GM23338 (cell line): ENCODE data around the gene COQ6.

ENCODE experiments used
- EZH2 ChIP-seq: fragments of 200-600 bp; sonication (generic); IDR thresholded peaks from one replicate; pipeline ENCODE4 v1.8.0; 2017; ENCODE audit warnings: antibody characterized with exemption, mild to moderate bottlenecking, low read depth; ENCODE audit not compliant: unreplicated experiment
- JUNB ChIP-seq: IDR thresholded peaks from one replicate; pipeline ENCODE4 v1.6.1; 2016; ENCODE audit warnings: antibody characterized with exemption; ENCODE audit not compliant: unreplicated experiment
- POLR2AphosphoS5 ChIP-seq: IDR thresholded peaks from 2 replicates; pipeline ENCODE4 v1.6.1; 2016; ENCODE audit warnings: antibody characterized with exemption, low read depth
- TF ChIP-seq, protein P1 (sequence below), 2 experiments: fragments of 200-600 bp in 1 of 2; sonication (generic) in 1 of 2; conservative IDR thresholded peaks; 2 replicates each; pipeline versions ENCODE4 v1.5.1 to v1.6.1; 2016 to 2017; ENCODE audit warnings: antibody characterized with exemption in 2 of 2, low read depth in 2 of 2, mild to moderate bottlenecking in 2 of 2, moderate library complexity in 1 of 2
- TF ChIP-seq, protein P2 (sequence below): IDR thresholded peaks from 2 replicates; pipeline ENCODE4 v1.6.1; 2016; ENCODE audit warnings: antibody characterized with exemption
- TF ChIP-seq, protein P3 (sequence below): IDR thresholded peaks from one replicate; pipeline ENCODE4 v1.6.1; 2018; ENCODE audit warnings: antibody characterized with exemption; ENCODE audit not compliant: unreplicated experiment

DNA sequence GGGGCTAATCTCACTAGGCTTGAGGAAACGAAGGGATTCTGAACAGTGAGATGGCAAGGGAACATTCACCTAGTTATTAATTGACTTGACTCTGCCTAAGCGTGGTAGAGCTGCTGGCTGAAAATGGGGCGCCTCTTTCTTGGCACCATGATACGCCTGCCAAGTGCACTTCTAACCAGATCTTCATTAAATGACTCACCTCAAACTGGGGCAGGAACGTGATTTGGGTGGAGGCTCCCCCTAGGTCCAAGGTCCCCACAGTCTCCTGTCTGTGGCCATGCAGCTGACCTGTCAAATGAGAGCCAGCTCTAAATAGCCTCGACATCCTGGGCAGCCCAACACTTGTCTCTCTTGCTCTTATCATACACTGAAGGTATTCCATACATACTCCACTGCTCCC, 26.0 kb downstream of the COQ6 start:
- TF ChIP-seq, protein P1, sequence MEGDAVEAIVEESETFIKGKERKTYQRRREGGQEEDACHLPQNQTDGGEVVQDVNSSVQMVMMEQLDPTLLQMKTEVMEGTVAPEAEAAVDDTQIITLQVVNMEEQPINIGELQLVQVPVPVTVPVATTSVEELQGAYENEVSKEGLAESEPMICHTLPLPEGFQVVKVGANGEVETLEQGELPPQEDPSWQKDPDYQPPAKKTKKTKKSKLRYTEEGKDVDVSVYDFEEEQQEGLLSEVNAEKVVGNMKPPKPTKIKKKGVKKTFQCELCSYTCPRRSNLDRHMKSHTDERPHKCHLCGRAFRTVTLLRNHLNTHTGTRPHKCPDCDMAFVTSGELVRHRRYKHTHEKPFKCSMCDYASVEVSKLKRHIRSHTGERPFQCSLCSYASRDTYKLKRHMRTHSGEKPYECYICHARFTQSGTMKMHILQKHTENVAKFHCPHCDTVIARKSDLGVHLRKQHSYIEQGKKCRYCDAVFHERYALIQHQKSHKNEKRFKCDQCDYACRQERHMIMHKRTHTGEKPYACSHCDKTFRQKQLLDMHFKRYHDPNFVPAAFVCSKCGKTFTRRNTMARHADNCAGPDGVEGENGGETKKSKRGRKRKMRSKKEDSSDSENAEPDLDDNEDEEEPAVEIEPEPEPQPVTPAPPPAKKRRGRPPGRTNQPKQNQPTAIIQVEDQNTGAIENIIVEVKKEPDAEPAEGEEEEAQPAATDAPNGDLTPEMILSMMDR (conservative IDR thresholded peaks at IDR 0.05; ENCODE audit: low read depth in 2 of 2), result no peak
- TF ChIP-seq POLR2AphosphoS5 (no peak), EZH2 (no peak), JUNB (no peak)
- TF ChIP-seq, protein P2, sequence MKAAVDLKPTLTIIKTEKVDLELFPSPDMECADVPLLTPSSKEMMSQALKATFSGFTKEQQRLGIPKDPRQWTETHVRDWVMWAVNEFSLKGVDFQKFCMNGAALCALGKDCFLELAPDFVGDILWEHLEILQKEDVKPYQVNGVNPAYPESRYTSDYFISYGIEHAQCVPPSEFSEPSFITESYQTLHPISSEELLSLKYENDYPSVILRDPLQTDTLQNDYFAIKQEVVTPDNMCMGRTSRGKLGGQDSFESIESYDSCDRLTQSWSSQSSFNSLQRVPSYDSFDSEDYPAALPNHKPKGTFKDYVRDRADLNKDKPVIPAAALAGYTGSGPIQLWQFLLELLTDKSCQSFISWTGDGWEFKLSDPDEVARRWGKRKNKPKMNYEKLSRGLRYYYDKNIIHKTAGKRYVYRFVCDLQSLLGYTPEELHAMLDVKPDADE, result no peak
- TF ChIP-seq, protein P3, sequence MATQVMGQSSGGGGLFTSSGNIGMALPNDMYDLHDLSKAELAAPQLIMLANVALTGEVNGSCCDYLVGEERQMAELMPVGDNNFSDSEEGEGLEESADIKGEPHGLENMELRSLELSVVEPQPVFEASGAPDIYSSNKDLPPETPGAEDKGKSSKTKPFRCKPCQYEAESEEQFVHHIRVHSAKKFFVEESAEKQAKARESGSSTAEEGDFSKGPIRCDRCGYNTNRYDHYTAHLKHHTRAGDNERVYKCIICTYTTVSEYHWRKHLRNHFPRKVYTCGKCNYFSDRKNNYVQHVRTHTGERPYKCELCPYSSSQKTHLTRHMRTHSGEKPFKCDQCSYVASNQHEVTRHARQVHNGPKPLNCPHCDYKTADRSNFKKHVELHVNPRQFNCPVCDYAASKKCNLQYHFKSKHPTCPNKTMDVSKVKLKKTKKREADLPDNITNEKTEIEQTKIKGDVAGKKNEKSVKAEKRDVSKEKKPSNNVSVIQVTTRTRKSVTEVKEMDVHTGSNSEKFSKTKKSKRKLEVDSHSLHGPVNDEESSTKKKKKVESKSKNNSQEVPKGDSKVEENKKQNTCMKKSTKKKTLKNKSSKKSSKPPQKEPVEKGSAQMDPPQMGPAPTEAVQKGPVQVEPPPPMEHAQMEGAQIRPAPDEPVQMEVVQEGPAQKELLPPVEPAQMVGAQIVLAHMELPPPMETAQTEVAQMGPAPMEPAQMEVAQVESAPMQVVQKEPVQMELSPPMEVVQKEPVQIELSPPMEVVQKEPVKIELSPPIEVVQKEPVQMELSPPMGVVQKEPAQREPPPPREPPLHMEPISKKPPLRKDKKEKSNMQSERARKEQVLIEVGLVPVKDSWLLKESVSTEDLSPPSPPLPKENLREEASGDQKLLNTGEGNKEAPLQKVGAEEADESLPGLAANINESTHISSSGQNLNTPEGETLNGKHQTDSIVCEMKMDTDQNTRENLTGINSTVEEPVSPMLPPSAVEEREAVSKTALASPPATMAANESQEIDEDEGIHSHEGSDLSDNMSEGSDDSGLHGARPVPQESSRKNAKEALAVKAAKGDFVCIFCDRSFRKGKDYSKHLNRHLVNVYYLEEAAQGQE, result no peak
